B cell (primary cell): ENCODE results near the gene SPHK1.

Experiments used
- EZH2 ChIP-seq: IDR thresholded peaks from 2 replicates; pipeline ENCODE4 v1.6.1; 2012; ENCODE audit warnings: borderline replicate concordance, low read depth, mild to moderate bottlenecking, moderate library complexity, low read length; ENCODE audit not compliant: insufficient read depth, poor library complexity, severe bottlenecking
- TF ChIP-seq, protein P1 (sequence below): fragments of 200-600 bp; IDR thresholded peaks from one replicate; pipeline ENCODE4 v1.8.0; 2022; ENCODE audit warnings: antibody characterized with exemption, mild to moderate bottlenecking

DNA sequence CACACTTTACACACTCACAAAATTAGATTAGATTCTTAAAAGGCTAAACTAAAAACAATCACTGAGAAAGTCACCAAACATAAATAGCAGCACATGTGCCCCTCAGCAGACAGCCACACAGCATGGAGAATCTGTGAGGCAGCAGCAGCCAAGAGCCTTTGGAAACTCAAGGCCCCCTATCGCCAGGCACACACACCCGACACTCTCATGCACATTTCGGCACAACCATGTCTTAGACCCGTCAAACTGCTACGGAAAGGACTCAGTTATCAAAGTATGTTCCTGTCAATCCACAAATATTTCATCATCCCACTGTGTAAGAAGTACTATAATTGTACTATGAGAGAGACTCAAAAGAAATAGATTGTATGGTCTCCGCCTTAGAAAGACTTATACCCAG is 47.6 kb downstream of the SPHK1 start:
- TF ChIP-seq, protein P1, sequence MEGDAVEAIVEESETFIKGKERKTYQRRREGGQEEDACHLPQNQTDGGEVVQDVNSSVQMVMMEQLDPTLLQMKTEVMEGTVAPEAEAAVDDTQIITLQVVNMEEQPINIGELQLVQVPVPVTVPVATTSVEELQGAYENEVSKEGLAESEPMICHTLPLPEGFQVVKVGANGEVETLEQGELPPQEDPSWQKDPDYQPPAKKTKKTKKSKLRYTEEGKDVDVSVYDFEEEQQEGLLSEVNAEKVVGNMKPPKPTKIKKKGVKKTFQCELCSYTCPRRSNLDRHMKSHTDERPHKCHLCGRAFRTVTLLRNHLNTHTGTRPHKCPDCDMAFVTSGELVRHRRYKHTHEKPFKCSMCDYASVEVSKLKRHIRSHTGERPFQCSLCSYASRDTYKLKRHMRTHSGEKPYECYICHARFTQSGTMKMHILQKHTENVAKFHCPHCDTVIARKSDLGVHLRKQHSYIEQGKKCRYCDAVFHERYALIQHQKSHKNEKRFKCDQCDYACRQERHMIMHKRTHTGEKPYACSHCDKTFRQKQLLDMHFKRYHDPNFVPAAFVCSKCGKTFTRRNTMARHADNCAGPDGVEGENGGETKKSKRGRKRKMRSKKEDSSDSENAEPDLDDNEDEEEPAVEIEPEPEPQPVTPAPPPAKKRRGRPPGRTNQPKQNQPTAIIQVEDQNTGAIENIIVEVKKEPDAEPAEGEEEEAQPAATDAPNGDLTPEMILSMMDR = no peak
- TF ChIP-seq EZH2 = no peak
